HL-60 (cell line): ENCODE data around the gene ANXA11.

ENCODE experiments used
- GABPA ChIP-seq: IDR thresholded peaks from 2 replicates; pipeline ENCODE4 v1.6.1; 2012; ENCODE audit warnings: low read depth
- POLR2AphosphoS5 ChIP-seq: IDR thresholded peaks from 2 replicates; pipeline ENCODE4 v1.6.1; 2012; ENCODE audit warnings: low read depth
- SPI1 ChIP-seq: IDR thresholded peaks from 2 replicates; pipeline ENCODE4 v1.6.1; 2012; ENCODE audit warnings: low read depth, mild to moderate bottlenecking, borderline replicate concordance
- TF ChIP-seq, protein P1 (sequence below): IDR thresholded peaks from one replicate; pipeline ENCODE4 v1.5.1; 2011; ENCODE audit warnings: low read length, control low read depth, inconsistent platforms; ENCODE audit not compliant: insufficient read depth

DNA sequence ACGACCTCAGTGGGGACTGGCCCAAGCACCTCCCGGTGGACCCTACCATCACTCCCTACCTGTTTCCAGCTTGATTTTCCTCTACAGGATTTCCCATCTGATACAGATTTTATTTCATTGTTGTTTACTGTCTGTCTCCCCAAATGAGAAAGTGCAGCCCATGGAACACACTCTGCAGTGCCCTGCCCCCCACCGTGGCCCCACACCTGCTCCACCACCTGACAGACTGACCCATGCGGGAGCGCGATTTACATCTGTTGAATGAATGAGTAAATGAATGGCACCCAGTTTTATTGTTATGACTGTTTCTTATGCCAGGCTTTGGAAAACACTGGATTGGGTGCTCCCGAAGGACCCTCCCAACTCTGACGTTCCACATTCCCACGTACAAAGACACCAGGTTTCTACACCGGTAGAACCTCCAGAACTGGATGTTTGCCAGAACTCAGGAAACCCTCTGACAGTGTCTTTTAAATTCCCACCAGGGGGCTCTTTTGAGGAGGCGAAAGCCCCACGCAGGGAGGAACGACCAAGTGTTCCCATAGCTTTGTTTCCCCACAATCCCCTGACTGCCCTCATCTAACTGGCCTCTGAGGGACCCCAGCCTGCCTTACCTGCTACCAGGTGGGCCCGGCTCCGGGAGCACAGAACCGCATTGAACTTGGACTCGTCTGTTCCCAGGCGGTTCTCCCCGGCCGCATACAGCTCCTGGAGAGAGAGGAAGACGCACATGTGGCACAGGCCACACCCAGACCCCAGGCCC, 43.8 kb downstream of the ANXA11 start:
- TF ChIP-seq, protein P1, sequence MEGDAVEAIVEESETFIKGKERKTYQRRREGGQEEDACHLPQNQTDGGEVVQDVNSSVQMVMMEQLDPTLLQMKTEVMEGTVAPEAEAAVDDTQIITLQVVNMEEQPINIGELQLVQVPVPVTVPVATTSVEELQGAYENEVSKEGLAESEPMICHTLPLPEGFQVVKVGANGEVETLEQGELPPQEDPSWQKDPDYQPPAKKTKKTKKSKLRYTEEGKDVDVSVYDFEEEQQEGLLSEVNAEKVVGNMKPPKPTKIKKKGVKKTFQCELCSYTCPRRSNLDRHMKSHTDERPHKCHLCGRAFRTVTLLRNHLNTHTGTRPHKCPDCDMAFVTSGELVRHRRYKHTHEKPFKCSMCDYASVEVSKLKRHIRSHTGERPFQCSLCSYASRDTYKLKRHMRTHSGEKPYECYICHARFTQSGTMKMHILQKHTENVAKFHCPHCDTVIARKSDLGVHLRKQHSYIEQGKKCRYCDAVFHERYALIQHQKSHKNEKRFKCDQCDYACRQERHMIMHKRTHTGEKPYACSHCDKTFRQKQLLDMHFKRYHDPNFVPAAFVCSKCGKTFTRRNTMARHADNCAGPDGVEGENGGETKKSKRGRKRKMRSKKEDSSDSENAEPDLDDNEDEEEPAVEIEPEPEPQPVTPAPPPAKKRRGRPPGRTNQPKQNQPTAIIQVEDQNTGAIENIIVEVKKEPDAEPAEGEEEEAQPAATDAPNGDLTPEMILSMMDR: no peak
- TF ChIP-seq POLR2AphosphoS5 (no peak), GABPA (no peak), SPI1 (no peak)
